K562 (cell line): Measurements from ENCODE around the gene CEP78.

Experiments used
- E2F6 ChIP-seq, 2 experiments: IDR thresholded peaks; 2 replicates each; pipeline ENCODE4 v1.6.1; 2011; ENCODE audit warnings: borderline replicate concordance in 1 of 2, control low read depth in 1 of 2, low read depth in 1 of 2, low read length in 1 of 2, mild to moderate bottlenecking in 1 of 2, mixed read lengths in 1 of 2, moderate library complexity in 1 of 2; ENCODE audit not compliant: insufficient read depth in 1 of 2, insufficient read length in 1 of 2, poor library complexity in 1 of 2, severe bottlenecking in 1 of 2; ENCODE audit errors: extremely low read depth in 1 of 2
- HNRNPLL ChIP-seq: fragments of 200-400 bp; formaldehyde crosslinking; IDR thresholded peaks from 2 replicates; pipeline ENCODE4 v1.6.1; 2017; ENCODE audit warnings: low read length, low read depth, mild to moderate bottlenecking; ENCODE audit not compliant: poor library complexity, severe bottlenecking
- KAT2B ChIP-seq: IDR thresholded peaks from one replicate; pipeline ENCODE4 v1.6.1; 2012; ENCODE audit warnings: low read depth, mild to moderate bottlenecking, control low read depth, inconsistent platforms, low read length, moderate library complexity
- NR1H2 ChIP-seq: sonication (generic); formaldehyde crosslinking; IDR thresholded peaks from 2 replicates; pipeline ENCODE4 v1.4.0; 2020; ENCODE audit warnings: mild to moderate bottlenecking, missing genetic modification reagents
- POLR2A ChIP-seq: fragments of 450-650 bp; conservative IDR thresholded peaks from 2 replicates; pipeline ENCODE4 v1.6.1; 2016
- POLR2AphosphoS5 ChIP-seq: IDR thresholded peaks from 2 replicates; pipeline ENCODE4 v1.6.1; 2011; ENCODE audit warnings: mild to moderate bottlenecking, low read depth, low read length, moderate library complexity; ENCODE audit not compliant: control insufficient read depth, insufficient read depth
- RAD51 ChIP-seq: fragments of 450-650 bp; IDR thresholded peaks from 2 replicates; pipeline ENCODE4 v1.7.1; 2016; ENCODE audit warnings: low read depth, mild to moderate bottlenecking, borderline replicate concordance
- SMAD1 ChIP-seq: fragments of 150-350 bp; IDR thresholded peaks from 2 replicates; pipeline ENCODE4 v1.6.1; 2014; ENCODE audit warnings: low read length, low read depth; ENCODE audit not compliant: partially characterized antibody
- TAF15 ChIP-seq: fragments of 200-400 bp; formaldehyde crosslinking; IDR thresholded peaks from 2 replicates; pipeline ENCODE4 v1.6.1; 2017; ENCODE audit warnings: mild to moderate bottlenecking, low read depth, low read length, moderate library complexity
- ZNF263 ChIP-seq: sonication (generic); formaldehyde crosslinking; IDR thresholded peaks from 2 replicates; pipeline ENCODE4 v1.8.0; 2022; ENCODE audit warnings: mild to moderate bottlenecking, missing genetic modification reagents, borderline replicate concordance
- ZNF398 ChIP-seq: fragments of 250-450 bp; sonication (Bioruptor Pico); IDR thresholded peaks from 2 replicates; pipeline ENCODE4 v1.8.0; 2021; ENCODE audit warnings: moderate library complexity, mild to moderate bottlenecking, inconsistent platforms
- TF ChIP-seq, protein P1 (sequence below), 3 experiments: IDR thresholded peaks in 2 of 3; conservative IDR thresholded peaks in 1 of 3; 2 replicates each; pipeline ENCODE4 v1.5.1; 2011 to 2012; ENCODE audit warnings: low read length in 3 of 3, mild to moderate bottlenecking in 3 of 3, control low read depth in 2 of 3, improper control_type of control experiment in 1 of 3, inconsistent platforms in 1 of 3, low read depth in 1 of 3, mixed read lengths in 1 of 3, moderate library complexity in 1 of 3; ENCODE audit not compliant: insufficient read depth in 2 of 3

GRCh38 chr9:78262655-78263054 is 26.8 kb downstream of the CEP78 start:
- no peak for TF ChIP-seq E2F6 (IDR thresholded peaks at IDR 0.05; ENCODE audit: borderline replicate concordance in 1 of 2, extremely low read depth in 1 of 2, insufficient read depth in 1 of 2, insufficient read length in 1 of 2, low read depth in 1 of 2, low read length in 1 of 2, poor library complexity in 1 of 2, severe bottlenecking in 1 of 2)
- TF ChIP-seq POLR2A = no peak
- TF ChIP-seq ZNF263 (CRISPR knock-in tag) = no peak
- TF ChIP-seq, protein P1, sequence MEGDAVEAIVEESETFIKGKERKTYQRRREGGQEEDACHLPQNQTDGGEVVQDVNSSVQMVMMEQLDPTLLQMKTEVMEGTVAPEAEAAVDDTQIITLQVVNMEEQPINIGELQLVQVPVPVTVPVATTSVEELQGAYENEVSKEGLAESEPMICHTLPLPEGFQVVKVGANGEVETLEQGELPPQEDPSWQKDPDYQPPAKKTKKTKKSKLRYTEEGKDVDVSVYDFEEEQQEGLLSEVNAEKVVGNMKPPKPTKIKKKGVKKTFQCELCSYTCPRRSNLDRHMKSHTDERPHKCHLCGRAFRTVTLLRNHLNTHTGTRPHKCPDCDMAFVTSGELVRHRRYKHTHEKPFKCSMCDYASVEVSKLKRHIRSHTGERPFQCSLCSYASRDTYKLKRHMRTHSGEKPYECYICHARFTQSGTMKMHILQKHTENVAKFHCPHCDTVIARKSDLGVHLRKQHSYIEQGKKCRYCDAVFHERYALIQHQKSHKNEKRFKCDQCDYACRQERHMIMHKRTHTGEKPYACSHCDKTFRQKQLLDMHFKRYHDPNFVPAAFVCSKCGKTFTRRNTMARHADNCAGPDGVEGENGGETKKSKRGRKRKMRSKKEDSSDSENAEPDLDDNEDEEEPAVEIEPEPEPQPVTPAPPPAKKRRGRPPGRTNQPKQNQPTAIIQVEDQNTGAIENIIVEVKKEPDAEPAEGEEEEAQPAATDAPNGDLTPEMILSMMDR (IDR thresholded peaks at IDR 0.05 in 2 of 3, conservative IDR thresholded peaks at IDR 0.05 in 1 of 3; ENCODE audit: insufficient read depth in 2 of 3, low read depth in 1 of 3, low read length in 3 of 3) = no peak
- no peak for TF ChIP-seq KAT2B
- TF ChIP-seq POLR2AphosphoS5 = no peak
- no peak for TF ChIP-seq RAD51
- no peak for TF ChIP-seq TAF15
- TF ChIP-seq NR1H2 (CRISPR knock-in tag) = no peak
- TF ChIP-seq SMAD1 = no peak
- TF ChIP-seq ZNF398 (CRISPR knock-in tag) = no peak
- no peak for TF ChIP-seq HNRNPLL
